ENCODE data around the gene SERPINE1. TPM values are rescaled to one million over a fixed set of nuclear protein-coding genes. Genes with fewer than 3 reads are reported as not detected.

SERPINE1 gene
- total and polyA plus RNA-seq, 2 of the 13 experiments (the other 11 are each of a cell fraction or from before 2014, with no cell fraction given) = 21.2 to 1,576 TPM

- peak; percentile 71; the same call in 1 of the 2 replicates for TF ChIP-seq ZNF609 (CRISPR knock-in tag; IDR thresholded peaks at IDR 0.05; ENCODE audit: borderline replicate concordance)
- TF ChIP-seq THAP9 (CRISPR knock-in tag; IDR thresholded peaks at IDR 0.05; ENCODE audit: borderline replicate concordance) = peak; percentile 70; the same call in 1 of the 2 replicates
- peak; percentile 99 for TF ChIP-seq ZNF790 (CRISPR knock-in tag; IDR thresholded peaks at IDR 0.05; ENCODE audit: borderline replicate concordance)
- TF ChIP-seq ZNF562 (CRISPR knock-in tag; IDR thresholded peaks at IDR 0.05; ENCODE audit: borderline replicate concordance) = no peak
- no peak for TF ChIP-seq THYN1 (CRISPR knock-in tag; IDR thresholded peaks at IDR 0.05; ENCODE audit: borderline replicate concordance, low read depth)
- TF ChIP-seq USF2 (IDR thresholded peaks at IDR 0.05; ENCODE audit: low read depth, low read length) = peak; percentile 87
- peak; percentile 97 for TF ChIP-seq USF2 (CRISPR knock-in tag; IDR thresholded peaks at IDR 0.05; ENCODE audit: borderline replicate concordance)
- TF ChIP-seq NBN (conservative IDR thresholded peaks at IDR 0.05) = no peak
- TF ChIP-seq XRCC5 (optimal IDR thresholded peaks at IDR 0.05; ENCODE audit: low read length) = peak; percentile 77
- TF ChIP-seq ATF5 (CRISPR knock-in tag; IDR thresholded peaks at IDR 0.05; ENCODE audit: low read depth) = peak; percentile 91; the same call in 1 of the 2 replicates
- peak; percentile 97 for TF ChIP-seq MLXIP (CRISPR knock-in tag; IDR thresholded peaks at IDR 0.05; ENCODE audit: borderline replicate concordance)
- TF ChIP-seq PRMT3 (CRISPR knock-in tag; IDR thresholded peaks at IDR 0.05; ENCODE audit: borderline replicate concordance, low read depth) = peak; percentile 99
Observed at GRCh38 chr7:101165075-101165957, 38.4 kb downstream of the SERPINE1 start, which contains the start of gene VGF (continued).

Measured in HepG2 (cell line).